ENCODE data around the gene KREMEN1.

- TF ChIP-seq CTCF (IDR thresholded peaks at IDR 0.05; ENCODE audit: borderline replicate concordance, extremely low read depth, low read length, poor library complexity, severe bottlenecking) (no peak), EZH2 (IDR thresholded peaks at IDR 0.05; ENCODE audit: borderline replicate concordance, low read depth, low read length, severe bottlenecking) (no peak)
Measured at GRCh38 chr22:29039148-29039547, 33.7 kb upstream of the KREMEN1 start.

All from DND-41 (cell line).